NCI-H2107 treated with DMSO at 0.1 percent for 48 hours (cell line): ENCODE measurements around the gene ZNF407.
A peak's percentile ranks its signal among the peaks of the same experiment; 100 is the strongest.

Experiments
- DNase-seq: peaks from one replicate; lab custom pipeline; 2025; ENCODE audit not compliant: unreplicated experiment; lab: John Stamatoyannopoulos, UW

ZNF407 gene

DNA sequence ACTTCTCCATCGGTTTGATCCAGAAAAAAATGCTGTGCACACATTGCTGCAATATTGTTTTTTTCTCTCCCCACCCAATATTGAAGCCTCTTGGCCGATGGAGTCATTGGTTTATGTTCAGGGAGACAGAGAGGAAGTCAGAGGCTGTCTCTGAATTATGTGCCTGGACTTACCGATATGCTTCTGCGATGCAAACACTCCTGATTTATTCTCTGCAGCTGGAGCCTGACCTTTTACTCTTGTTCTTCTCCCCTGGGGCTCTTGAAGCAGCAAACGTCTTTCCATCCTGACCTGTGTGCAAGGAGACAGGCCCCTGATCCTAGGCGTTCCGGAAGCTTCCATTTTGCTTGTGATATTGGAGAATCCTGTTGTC is 511.6 kb downstream of the ZNF407 start:
- no peak for DNase-seq

DNA sequence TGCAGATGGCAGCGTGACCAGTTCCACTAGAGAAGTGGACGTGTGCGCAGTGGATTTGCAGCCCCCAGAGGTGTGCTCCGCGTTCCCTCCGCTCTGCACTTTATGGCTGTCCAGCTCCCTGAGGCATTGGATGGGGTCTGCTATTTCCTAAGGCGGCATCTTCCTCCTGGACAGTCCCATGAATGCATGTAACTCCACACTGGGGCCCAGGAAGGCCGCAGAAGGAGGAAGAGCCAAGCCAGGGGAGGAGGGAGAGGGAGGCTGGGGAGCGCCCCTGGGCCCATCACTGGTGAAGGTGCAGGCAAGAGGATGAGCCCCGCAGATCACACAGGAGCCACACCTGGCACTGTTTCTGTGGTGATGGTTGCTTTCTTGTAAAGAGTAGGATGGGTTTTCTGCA is 512.1 kb downstream of the ZNF407 start:
- no peak for DNase-seq

GRCh38 chr18:75110311-75110710 is 512.6 kb downstream of the ZNF407 start:
- DNase-seq = no peak

DNA sequence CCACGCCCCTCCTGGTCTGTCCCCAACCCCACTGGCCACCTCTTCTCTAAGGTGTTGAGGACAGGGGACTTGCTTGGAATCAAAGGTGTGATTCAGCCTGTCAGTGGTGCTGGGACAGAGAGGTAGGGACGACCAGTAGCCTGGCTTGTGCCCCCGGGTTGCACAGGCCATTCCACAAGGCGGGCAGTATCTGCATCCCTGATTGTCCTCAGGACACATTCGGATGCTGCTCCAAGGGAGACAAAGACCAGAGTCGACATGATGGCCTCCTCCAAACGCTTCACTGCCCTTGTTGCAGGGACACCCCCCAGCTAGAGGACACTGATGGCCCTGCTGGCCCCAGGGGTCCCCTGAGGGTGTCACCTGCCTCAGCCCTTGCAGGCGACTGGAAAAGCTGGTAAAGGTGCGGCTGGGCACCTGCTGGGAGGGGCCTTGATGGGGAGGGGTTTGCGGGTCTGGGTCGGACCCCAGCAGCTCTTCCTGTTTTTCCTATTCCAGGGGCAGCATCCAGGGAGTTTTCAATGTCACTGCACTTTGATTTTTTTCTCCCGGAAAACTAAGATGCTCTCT is 513.3 kb downstream of the ZNF407 start:
- no peak for DNase-seq

DNA sequence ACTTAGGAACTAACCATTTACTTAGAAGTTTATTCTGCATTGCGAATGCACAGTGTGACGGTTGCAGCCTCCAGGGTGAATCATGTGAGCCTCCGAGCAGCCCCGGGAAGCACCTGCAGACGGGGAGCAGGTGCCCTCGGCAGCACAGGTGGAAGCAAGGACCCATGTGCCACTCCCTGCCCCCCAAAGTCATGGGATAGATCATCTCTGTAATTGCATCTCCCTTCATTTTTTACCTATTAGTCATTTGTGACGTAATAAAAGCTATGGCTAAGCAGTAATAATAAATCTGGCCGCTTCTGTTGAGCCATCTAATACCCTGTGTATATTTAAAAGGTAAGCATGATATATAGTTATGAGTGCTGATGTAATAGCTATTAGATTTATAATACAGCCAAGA is 514.1 kb downstream of the ZNF407 start:
- DNase-seq = peak; percentile 20

- no peak for DNase-seq
These were observed 514.8 kb downstream of the ZNF407 start for GRCh38 chr18:75112186-75113096.

- no peak for DNase-seq
These were observed 515.8 kb downstream of the ZNF407 start for GRCh38 chr18:75113455-75113854.

- no peak for DNase-seq
These were observed 516.6 kb downstream of the ZNF407 start for GRCh38 chr18:75114231-75114764.
